ENCODE results near the gene PSPN. TPM values are rescaled to one million over a fixed set of nuclear protein-coding genes. Genes with fewer than 3 reads are reported as not detected.

Gene PSPN
- total RNA-seq, 2 experiments from 2014 or later, result 0.81 to 0.85 TPM

DNA sequence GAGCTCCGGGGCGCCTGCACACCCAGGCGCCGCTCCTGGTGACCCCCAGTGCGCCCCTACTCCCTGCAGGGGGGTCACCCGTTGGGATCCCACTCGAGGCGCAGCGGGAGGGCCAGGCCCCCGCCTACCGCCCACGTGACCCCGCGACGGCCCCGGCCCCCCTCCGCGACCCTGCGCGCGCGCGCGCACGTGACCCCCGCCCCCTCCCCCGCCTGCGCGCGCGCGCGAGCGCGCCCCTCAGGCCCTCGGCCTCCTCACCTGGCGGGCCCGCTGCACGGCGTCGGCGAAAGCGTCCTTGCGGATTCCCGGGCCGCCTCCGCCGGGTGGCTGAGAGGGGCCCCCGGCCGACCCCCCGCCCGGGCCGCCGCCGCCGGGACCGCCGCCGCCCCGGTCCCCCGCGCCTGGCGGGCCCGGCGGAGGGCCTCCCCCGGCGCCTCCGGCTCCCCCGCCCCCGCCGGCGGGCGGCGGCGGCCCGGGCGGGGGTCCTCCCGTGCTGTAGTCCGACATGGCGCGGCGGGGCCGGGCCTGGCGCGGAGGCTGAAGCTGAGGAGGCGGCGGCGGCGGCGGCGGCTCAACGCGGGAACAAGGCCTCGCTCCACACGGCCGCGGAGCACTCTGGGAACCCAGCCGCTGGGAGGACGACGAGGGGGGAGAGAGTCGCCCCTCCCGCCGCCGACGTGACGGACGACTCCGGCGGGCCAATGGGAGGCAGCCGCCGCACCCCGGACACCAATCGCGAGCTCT, 48.6 kb upstream of the PSPN start, which contains the start of gene KHSRP:
Gene KHSRP (minus strand): TSS at position 617 of the 744 bp plus-strand sequence. CDS start 110 bp downstream, at position 507.
- peak in 9 of 14 experiments; percentile 9 to 71 (median 24) for DNase-seq
- Histone ChIP-seq H3K4me1 (ENCODE audit: insufficient read depth, low read length) (peaks cover 44% of the 10 kb centered on the region), H3K27me3 (ENCODE audit: control insufficient read depth in 1 of 2, insufficient read depth in 2 of 2, low read length in 2 of 2) (no peaks in the 10 kb centered on the region), H3K9me3 (ENCODE audit: control insufficient read depth in 1 of 2, insufficient read depth in 1 of 2, low read length in 2 of 2) (peaks cover 0 to 6% of the 10 kb centered on the region in 2 experiments), H3K36me3 (ENCODE audit: insufficient read depth, low read length) (peaks cover 31% of the 10 kb centered on the region), H3K27ac (ENCODE audit: low read depth in 1 of 2, low read length in 2 of 2) (peak within 1 kb of the TSS; percentile 75 to 87), H3K4me3 (ENCODE audit: low read length) (peak within 1 kb of the TSS; percentile 80)
- intact Hi-C loops (cut with DNase I, micrococcal nuclease), result loop anchor here (1.0 to 2.0 kb wide), 3 partner anchors 31 to 80 kb away; partner anchors contain the start of genes ALKBH7 (in 1 of the 2) and GTF2F1 (in 1 of the 2)
- peaks cover 41% of the 10 kb centered on the region for H3K36me3 Mint-ChIP-seq (ENCODE audit: low read depth)
- TF ChIP-seq, protein P1, sequence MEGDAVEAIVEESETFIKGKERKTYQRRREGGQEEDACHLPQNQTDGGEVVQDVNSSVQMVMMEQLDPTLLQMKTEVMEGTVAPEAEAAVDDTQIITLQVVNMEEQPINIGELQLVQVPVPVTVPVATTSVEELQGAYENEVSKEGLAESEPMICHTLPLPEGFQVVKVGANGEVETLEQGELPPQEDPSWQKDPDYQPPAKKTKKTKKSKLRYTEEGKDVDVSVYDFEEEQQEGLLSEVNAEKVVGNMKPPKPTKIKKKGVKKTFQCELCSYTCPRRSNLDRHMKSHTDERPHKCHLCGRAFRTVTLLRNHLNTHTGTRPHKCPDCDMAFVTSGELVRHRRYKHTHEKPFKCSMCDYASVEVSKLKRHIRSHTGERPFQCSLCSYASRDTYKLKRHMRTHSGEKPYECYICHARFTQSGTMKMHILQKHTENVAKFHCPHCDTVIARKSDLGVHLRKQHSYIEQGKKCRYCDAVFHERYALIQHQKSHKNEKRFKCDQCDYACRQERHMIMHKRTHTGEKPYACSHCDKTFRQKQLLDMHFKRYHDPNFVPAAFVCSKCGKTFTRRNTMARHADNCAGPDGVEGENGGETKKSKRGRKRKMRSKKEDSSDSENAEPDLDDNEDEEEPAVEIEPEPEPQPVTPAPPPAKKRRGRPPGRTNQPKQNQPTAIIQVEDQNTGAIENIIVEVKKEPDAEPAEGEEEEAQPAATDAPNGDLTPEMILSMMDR (IDR thresholded peaks at IDR 0.05), result no peak
- H3K27me3 Mint-ChIP-seq, result no peaks in the 10 kb centered on the region
- ChIA-PET CTCF (no interaction called here), POLR2A (interaction anchor here (0.6 to 3.6 kb wide), 20 partner anchors 12 to 1519 kb away, joined by 3 to 53 read pairs (median 4); partner anchors contain the start of genes ALKBH7, CLPP, DENND1C and GPR108)
- peak within 1 kb of the TSS; percentile 91 for H3K4me3 Mint-ChIP-seq
- ATAC-seq (ENCODE audit: poor library complexity), result no peak
- H3K9me3 Mint-ChIP-seq, result no peaks in the 10 kb centered on the region
- H3K4me1 Mint-ChIP-seq (ENCODE audit: low read depth), result peaks cover 32% of the 10 kb centered on the region
- H3K27ac Mint-ChIP-seq, result peak within 1 kb of the TSS; percentile 89

DNA sequence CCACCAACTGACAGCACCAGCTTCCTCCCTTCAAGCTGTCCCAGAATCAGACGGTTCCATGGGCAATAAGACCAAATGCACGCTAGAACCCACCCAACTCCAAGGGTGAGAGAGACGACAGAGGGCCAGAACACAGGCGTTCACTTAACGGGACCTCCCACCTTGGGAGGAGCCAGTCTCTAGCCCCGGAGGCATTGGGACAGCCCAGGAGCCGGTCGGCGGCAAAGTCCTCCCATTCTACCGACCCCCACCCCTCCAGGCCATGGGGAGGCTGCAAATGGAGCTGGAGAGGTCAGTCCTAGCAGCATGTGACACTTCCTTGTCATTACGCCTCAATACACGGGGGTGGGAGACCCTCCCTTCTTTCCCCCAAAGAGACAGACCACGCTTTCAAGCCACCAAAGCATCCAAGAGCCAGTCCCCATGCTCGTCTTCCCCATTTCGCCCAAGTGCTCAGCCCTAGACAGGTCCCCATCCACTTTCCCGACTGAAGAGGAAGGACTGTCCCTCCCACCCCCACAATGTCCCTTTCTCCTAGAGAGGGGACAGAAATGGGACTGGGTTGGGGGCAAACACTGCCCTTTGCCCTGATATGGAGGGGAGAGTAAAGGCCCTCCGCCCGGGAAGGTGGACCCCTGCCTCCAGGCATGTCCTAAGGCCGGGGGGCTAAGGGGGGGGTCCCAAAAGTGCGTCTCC, 47.9 kb upstream of the PSPN start:
- POLR2A ChIA-PET, result interaction anchor here (0.6 to 3.6 kb wide), 4 partner anchors 31 to 57 kb away, joined by 5 to 45 read pairs (median 24); partner anchors contain the start of genes ALKBH7, DENND1C and GTF2F1
- CTCF ChIA-PET, result interaction anchor here (0.5 kb wide), 1 partner anchor 23 kb away, joined by 3 read pairs; no protein-coding TSS in a partner anchor
- ATAC-seq (ENCODE audit: poor library complexity) (no peak), DNase-seq (peak in 4 of 14 experiments; percentile 15 to 59 (median 28))
- no peaks in the 10 kb centered on the region for H3K27me3 Mint-ChIP-seq
- peak overlapping the region; percentile 91 for H3K4me3 Mint-ChIP-seq
- peaks cover 0 to 6% of the 10 kb centered on the region in 2 experiments for H3K9me3 ChIP-seq (ENCODE audit: control insufficient read depth in 1 of 2, insufficient read depth in 1 of 2, low read length in 2 of 2)
- H3K27me3 ChIP-seq (ENCODE audit: control insufficient read depth in 1 of 2, insufficient read depth in 2 of 2, low read length in 2 of 2), result no peaks in the 10 kb centered on the region
- H3K4me1 Mint-ChIP-seq (ENCODE audit: low read depth), result peaks cover 32% of the 10 kb centered on the region
- peak overlapping the region; percentile 7 to 50 for H3K27ac ChIP-seq (ENCODE audit: low read depth in 1 of 2, low read length in 2 of 2)
- peaks cover 38% of the 10 kb centered on the region for H3K36me3 ChIP-seq (ENCODE audit: insufficient read depth, low read length)
- peak overlapping the region; percentile 80 for H3K4me3 ChIP-seq (ENCODE audit: low read length)
- intact Hi-C loops (cut with DNase I, micrococcal nuclease), result loop anchor here (1.0 to 2.0 kb wide), 4 partner anchors 30 to 143 kb away; partner anchors contain the start of genes ALKBH7 (in 1 of the 2) and GTF2F1 (in 1 of the 2)
- peaks cover 49% of the 10 kb centered on the region for H3K36me3 Mint-ChIP-seq (ENCODE audit: low read depth)
- no peaks in the 10 kb centered on the region for H3K9me3 Mint-ChIP-seq
- TF ChIP-seq, protein P1 (IDR thresholded peaks at IDR 0.05), result no peak
- peak overlapping the region; percentile 89 for H3K27ac Mint-ChIP-seq
- peaks cover 43% of the 10 kb centered on the region for H3K4me1 ChIP-seq (ENCODE audit: insufficient read depth, low read length)

Measured in CD4-positive, alpha-beta T cell (primary cell).